ENCODE results near the gene ANKRD31. TPM values are rescaled to one million over a fixed set of nuclear protein-coding genes. Genes with fewer than 3 reads are reported as not detected.

Gene ANKRD31
- total RNA-seq, 1 experiment from 2014 or later = 0.69 TPM

- peak; percentile 72 for DNase-seq (ENCODE audit: low read depth, low spot score)
Observed at GRCh38 chr5:75023368-75024159, 213.1 kb downstream of the ANKRD31 start.

DNA sequence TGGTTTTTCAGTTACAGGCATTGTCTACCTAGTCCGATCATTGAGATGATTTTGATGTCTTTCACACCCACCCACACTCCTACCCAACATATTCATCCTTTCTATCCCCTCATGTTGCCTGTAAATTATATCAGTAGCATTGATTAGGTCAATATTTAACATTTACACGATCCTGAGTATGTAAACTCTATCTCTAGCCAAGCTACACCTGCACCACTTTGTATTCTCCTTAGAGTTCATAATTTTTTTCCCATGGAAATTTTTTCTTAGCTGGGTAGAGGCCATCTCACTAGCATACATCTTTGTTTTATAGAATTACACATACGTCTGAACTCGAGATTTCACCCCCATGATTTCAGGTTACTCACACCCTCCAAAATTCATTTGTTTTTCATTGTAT lies 214.9 kb downstream of the ANKRD31 start:
- no peak for DNase-seq (ENCODE audit: low read depth, low spot score)
- in situ Hi-C loops (cut with HindIII; ENCODE audit: low pct_unique_long_range_greater_than_20kb, low sequenced_read_pairs) = no loop called here

More at GRCh38 chr5:75023368-75024159, 213.1 kb downstream of the ANKRD31 start:
- in situ Hi-C loops (cut with HindIII; ENCODE audit: low pct_unique_long_range_greater_than_20kb, low sequenced_read_pairs) = no loop called here

- in situ Hi-C loops (cut with HindIII; ENCODE audit: low pct_unique_long_range_greater_than_20kb, low sequenced_read_pairs) = no loop called here
- peak; percentile 57 for DNase-seq (ENCODE audit: low read depth, low spot score)
Observed at GRCh38 chr5:75021219-75021618, 215.5 kb downstream of the ANKRD31 start.

DNA sequence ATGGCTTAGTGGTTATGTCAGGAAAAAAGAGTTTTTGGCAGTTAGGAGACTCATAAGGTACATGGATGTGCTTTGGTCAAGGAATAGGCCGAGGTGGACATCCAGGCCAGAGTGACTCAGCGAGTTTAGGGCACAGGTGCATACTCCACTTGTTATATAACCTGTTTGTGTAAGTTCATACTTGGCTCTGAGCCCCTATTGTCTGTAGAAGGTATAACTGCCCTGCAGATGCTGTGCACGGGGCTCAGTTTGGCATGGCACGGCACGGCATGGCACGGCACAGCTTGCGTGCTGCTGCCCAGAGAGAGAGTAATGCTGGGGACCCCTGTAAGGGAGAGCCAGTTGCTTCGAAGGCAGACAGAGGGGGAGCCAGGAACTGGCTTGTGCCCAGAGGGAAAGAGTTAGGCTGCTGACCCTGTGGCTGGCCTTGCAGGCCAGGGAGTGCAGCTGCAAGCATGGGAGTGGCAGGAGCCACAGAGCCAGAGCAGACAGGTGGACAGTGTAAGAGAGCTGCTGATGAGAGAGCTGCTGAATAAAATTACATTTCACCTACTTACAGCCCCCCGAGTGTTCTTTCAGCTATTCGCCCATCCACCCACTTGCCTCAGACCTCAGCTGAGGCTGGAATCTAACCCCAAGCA lies 216.5 kb downstream of the ANKRD31 start:
- DNase-seq (ENCODE audit: low read depth, low spot score) = no peak
- in situ Hi-C loops (cut with HindIII; ENCODE audit: low pct_unique_long_range_greater_than_20kb, low sequenced_read_pairs) = no loop called here

- no peak for DNase-seq (ENCODE audit: low read depth, low spot score)
- in situ Hi-C loops (cut with HindIII; ENCODE audit: low pct_unique_long_range_greater_than_20kb, low sequenced_read_pairs) = no loop called here
Observed at GRCh38 chr5:75018805-75019587, 217.7 kb downstream of the ANKRD31 start.

Small RNA genes within 50 kb of the gene (small RNA-seq; reads per million reads assigned to genes)
- gene SUMO2P5 = 0 reads per million in 2 experiments

Other genes with a start within 250 kb of the ANKRD31 start
- gene GCNT4, start 184.3 kb downstream of the ANKRD31 start, total RNA-seq (2014; rRNA removed; shearing (Covaris generic)) = 0.75 and 1.1 TPM in 2 replicates
- gene HMGCR, start 100.3 kb upstream of the ANKRD31 start, total RNA-seq (2014; rRNA removed; shearing (Covaris generic)) = 115 and 125 TPM in 2 replicates

Measured in SK-MEL-5 (cell line).